Measurements from ENCODE around the gene PCOLCE2. TPM values are rescaled to one million over a fixed set of nuclear protein-coding genes. Genes with fewer than 3 reads are reported as not detected.

The PCOLCE2 gene
- polyA plus RNA-seq, 1 donor (not counting 4 experiments of a cell fraction or from before 2014, with no cell fraction given), result 2.4 TPM

DNA sequence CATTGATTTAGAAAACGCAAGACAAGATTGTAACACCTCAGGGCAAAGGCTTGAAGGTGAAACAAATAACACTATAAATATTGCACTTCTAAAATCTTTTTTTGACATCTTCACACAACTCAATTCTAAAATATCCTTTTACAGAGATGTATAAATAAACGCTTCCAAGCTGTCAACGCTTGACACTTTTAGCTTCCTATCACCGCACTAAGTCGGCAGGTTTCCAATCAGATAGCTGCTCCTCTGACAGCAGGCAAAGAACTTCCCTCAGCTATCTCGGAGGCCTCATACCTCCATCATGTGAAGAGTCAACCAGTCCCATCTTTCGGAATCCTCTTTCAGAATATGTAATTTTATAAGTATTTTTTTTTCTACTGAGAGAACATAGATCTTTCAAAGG, 71.0 kb downstream of the PCOLCE2 start:
- Histone ChIP-seq H3K79me2 (ENCODE audit: control insufficient read depth, insufficient read depth, low read length) (no peaks in the 10 kb centered on the region), H3K9me1 (ENCODE audit: control insufficient read depth, extremely low read depth, insufficient read depth, low read length) (no peaks in the 10 kb centered on the region), H3K4me3 (ENCODE audit: control insufficient read depth in 2 of 3, extremely low read depth in 1 of 3, insufficient read depth in 2 of 3, low read depth in 1 of 3, low read length in 3 of 3) (no peak overlapping the region), H3K27me3 (ENCODE audit: control insufficient read depth, extremely low read depth, insufficient read depth, low read length) (no peaks in the 10 kb centered on the region), H3K9me3 (ENCODE audit: control insufficient read depth, low read depth, low read length) (no peaks in the 10 kb centered on the region), H3K4me2 (ENCODE audit: control insufficient read depth, extremely low read depth, insufficient read depth, low read depth, low read length) (no peak overlapping the region), H4K20me1 (ENCODE audit: control insufficient read depth, extremely low read depth, insufficient read depth, low read length) (no peaks in the 10 kb centered on the region), H3K4me1 (ENCODE audit: control insufficient read depth, extremely low read depth, insufficient read depth, low read length) (no peaks in the 10 kb centered on the region), H3K27ac (ENCODE audit: control insufficient read depth, insufficient read depth, low read length) (no peak overlapping the region), H3K36me3 (ENCODE audit: control insufficient read depth in 2 of 2, extremely low read depth in 1 of 2, insufficient read depth in 2 of 2, low read length in 2 of 2) (no peaks in the 10 kb centered on the region), H2AFZ (ENCODE audit: control insufficient read depth, low read length) (no peak overlapping the region), H3K9ac (ENCODE audit: control insufficient read depth, extremely low read depth, insufficient read depth, low read length) (no peak overlapping the region)
- TF ChIP-seq EZH2 (IDR thresholded peaks at IDR 0.05; ENCODE audit: low read length), result no peak
- TF ChIP-seq, protein P1, sequence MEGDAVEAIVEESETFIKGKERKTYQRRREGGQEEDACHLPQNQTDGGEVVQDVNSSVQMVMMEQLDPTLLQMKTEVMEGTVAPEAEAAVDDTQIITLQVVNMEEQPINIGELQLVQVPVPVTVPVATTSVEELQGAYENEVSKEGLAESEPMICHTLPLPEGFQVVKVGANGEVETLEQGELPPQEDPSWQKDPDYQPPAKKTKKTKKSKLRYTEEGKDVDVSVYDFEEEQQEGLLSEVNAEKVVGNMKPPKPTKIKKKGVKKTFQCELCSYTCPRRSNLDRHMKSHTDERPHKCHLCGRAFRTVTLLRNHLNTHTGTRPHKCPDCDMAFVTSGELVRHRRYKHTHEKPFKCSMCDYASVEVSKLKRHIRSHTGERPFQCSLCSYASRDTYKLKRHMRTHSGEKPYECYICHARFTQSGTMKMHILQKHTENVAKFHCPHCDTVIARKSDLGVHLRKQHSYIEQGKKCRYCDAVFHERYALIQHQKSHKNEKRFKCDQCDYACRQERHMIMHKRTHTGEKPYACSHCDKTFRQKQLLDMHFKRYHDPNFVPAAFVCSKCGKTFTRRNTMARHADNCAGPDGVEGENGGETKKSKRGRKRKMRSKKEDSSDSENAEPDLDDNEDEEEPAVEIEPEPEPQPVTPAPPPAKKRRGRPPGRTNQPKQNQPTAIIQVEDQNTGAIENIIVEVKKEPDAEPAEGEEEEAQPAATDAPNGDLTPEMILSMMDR (optimal IDR thresholded peaks at IDR 0.05 in 1 of 3, IDR thresholded peaks at IDR 0.05 in 1 of 3, conservative IDR thresholded peaks at IDR 0.05 in 1 of 3; ENCODE audit: extremely low read depth in 1 of 3, insufficient read depth in 2 of 3, low read length in 3 of 3), result no peak
- DNase-seq (ENCODE audit: low read depth, low spot score), result no peak
- dilution Hi-C loops (cut with MboI; ENCODE audit: extremely low pct_ligation_motif_present, low sequenced_read_pairs), result no loop called here
- no peak for FAIRE-seq

DNA sequence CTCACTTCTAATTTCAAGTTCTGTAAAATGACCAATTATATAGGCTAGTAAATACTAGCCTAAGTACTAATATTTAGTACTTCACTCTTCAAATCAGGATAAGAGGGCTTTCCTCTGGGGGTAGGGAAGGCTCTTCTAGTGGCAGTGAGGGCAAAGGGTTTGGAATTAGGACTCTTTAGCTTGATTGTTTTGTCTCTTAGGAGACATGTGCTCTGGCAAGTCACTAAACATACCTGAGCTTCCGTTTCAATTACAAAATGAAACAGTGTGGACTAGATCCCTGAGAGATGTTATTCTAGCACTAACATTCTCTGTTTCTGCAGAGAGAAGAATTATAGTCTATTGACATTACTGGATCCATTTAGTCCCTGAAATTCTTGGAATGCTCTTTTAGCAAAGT, 71.5 kb downstream of the PCOLCE2 start:
- no peaks in the 10 kb centered on the region for H3K36me3 ChIP-seq (ENCODE audit: control insufficient read depth in 2 of 2, extremely low read depth in 1 of 2, insufficient read depth in 2 of 2, low read length in 2 of 2)
- dilution Hi-C loops (cut with MboI; ENCODE audit: extremely low pct_ligation_motif_present, low sequenced_read_pairs), result no loop called here
- no peak overlapping the region for H3K9ac ChIP-seq (ENCODE audit: control insufficient read depth, extremely low read depth, insufficient read depth, low read length)
- H3K4me3 ChIP-seq (ENCODE audit: control insufficient read depth in 2 of 3, extremely low read depth in 1 of 3, insufficient read depth in 2 of 3, low read depth in 1 of 3, low read length in 3 of 3), result no peak overlapping the region
- H3K9me3 ChIP-seq (ENCODE audit: control insufficient read depth, low read depth, low read length), result no peaks in the 10 kb centered on the region
- H3K4me1 ChIP-seq (ENCODE audit: control insufficient read depth, extremely low read depth, insufficient read depth, low read length), result no peaks in the 10 kb centered on the region
- H3K79me2 ChIP-seq (ENCODE audit: control insufficient read depth, insufficient read depth, low read length), result no peaks in the 10 kb centered on the region
- no peaks in the 10 kb centered on the region for H4K20me1 ChIP-seq (ENCODE audit: control insufficient read depth, extremely low read depth, insufficient read depth, low read length)
- no peak for FAIRE-seq
- no peak overlapping the region for H3K27ac ChIP-seq (ENCODE audit: control insufficient read depth, insufficient read depth, low read length)
- DNase-seq (ENCODE audit: low read depth, low spot score), result no peak
- no peak overlapping the region for H3K4me2 ChIP-seq (ENCODE audit: control insufficient read depth, extremely low read depth, insufficient read depth, low read depth, low read length)
- no peak for TF ChIP-seq EZH2 (IDR thresholded peaks at IDR 0.05; ENCODE audit: low read length)
- TF ChIP-seq, protein P1 (optimal IDR thresholded peaks at IDR 0.05 in 1 of 3, IDR thresholded peaks at IDR 0.05 in 1 of 3, conservative IDR thresholded peaks at IDR 0.05 in 1 of 3; ENCODE audit: extremely low read depth in 1 of 3, insufficient read depth in 2 of 3, low read length in 3 of 3), result no peak
- H3K9me1 ChIP-seq (ENCODE audit: control insufficient read depth, extremely low read depth, insufficient read depth, low read length), result no peaks in the 10 kb centered on the region
- H3K27me3 ChIP-seq (ENCODE audit: control insufficient read depth, extremely low read depth, insufficient read depth, low read length), result no peaks in the 10 kb centered on the region
- no peak overlapping the region for H2AFZ ChIP-seq (ENCODE audit: control insufficient read depth, low read length)
